GM21576 (cell line): ENCODE measurements around the gene DNAL1.

Experiments
- ATAC-seq: cut with Tn5 transposase; IDR thresholded peaks from one replicate; pipeline ENCODE4 v1.9.1; 2021; ENCODE audit warnings: mild to moderate bottlenecking, moderate library complexity; ENCODE audit not compliant: unreplicated experiment

Gene DNAL1

DNA sequence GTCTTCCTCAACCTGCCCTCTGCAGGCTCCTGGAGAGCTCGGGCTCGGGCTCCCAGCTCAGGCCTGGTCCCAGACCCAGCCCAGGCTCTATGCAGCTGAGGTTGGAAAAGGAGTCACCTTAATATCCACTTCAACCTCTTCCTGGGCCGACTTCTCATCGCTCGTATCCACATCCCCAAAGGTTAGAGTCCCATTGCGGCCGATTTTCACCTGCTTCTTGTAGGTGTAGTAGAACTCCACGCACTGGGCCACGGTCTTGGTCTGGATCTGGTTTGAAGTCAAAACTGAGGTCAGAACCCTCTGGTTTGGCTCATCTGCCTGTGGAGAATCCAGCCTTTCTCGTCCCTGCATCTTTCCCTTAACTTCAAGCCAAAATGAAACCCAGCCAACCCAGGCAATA is 77.8 kb downstream of the DNAL1 start:
- ATAC-seq: no peak

DNA sequence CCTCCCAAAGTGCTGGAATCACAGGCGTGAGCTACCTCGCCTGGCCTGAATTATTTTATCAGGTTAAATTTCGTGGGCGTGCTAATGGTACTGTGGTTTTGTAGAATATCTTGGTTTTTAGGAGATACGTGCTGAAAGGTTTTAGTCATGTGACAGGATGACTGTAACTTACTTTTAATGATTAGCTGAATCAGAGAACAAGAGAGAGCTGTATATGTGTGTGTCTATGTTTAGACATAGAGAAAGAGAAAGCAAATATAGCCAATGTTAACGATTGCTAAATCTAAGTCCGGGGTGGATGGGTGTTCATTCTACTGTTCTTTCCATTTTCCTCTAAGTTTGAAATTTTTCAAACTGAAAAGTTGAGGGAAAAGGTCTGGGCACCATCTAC is 78.6 kb downstream of the DNAL1 start:
- no peak for ATAC-seq

DNA sequence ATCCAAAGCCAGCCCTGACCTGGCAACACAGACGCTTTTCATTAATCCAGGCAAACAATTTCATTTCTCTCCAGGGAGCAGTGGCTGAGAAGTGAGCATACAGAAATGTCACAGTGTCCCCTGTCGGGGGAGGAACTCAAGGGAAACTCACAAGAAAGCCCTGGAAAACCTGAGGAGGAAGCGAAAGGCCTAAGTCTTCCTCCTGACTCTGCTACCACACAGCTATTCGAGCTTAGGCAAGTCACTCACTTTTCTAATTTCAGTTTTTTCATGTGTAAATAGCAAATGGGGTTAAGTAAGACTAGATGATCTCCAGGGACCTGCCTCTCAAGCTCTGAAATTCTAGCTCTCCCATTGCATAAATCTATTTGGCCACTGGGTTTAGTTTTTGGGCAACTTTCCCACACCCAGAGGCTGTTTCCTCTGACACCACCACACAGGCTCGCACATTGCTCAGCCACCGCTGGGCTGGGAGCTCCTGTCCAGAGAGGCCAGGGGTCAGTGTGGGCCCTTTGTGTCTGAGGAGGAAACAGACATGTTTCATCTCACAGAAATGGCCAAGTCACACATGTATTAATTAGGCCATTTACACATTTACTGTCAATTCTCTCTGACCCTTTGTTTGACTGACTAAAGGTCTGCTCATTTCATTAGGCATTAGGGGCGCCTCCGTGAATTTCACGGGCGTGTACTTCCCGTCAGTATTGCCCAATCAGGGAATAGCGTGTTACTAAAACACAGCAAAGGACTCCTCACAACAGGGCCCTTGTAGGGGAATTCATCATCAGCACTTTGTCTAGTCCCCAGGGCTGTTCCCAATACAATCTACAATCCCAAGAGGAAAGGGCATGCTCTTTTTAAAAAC is 79.2 kb downstream of the DNAL1 start:
- no peak for ATAC-seq

DNA sequence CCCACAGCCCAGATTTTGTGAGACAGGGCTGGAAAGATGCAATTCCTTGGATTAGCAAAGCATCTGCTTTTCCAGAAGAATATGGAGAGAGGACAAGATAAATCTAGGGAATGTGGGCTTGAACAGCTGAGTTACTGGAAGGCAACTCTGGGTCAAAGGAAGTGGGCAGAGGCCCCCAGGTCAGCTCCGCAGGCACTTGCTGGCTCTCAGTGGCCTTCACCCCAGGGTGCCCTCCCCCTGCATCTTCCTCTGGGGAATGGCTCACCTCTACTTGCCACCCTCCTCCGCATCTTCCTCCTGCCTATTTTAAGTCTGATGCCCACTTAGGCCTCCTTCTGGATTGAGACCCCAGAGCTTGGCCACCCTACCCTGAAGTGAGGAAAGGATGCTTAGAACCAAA is 79.9 kb downstream of the DNAL1 start:
- no peak for ATAC-seq

DNA sequence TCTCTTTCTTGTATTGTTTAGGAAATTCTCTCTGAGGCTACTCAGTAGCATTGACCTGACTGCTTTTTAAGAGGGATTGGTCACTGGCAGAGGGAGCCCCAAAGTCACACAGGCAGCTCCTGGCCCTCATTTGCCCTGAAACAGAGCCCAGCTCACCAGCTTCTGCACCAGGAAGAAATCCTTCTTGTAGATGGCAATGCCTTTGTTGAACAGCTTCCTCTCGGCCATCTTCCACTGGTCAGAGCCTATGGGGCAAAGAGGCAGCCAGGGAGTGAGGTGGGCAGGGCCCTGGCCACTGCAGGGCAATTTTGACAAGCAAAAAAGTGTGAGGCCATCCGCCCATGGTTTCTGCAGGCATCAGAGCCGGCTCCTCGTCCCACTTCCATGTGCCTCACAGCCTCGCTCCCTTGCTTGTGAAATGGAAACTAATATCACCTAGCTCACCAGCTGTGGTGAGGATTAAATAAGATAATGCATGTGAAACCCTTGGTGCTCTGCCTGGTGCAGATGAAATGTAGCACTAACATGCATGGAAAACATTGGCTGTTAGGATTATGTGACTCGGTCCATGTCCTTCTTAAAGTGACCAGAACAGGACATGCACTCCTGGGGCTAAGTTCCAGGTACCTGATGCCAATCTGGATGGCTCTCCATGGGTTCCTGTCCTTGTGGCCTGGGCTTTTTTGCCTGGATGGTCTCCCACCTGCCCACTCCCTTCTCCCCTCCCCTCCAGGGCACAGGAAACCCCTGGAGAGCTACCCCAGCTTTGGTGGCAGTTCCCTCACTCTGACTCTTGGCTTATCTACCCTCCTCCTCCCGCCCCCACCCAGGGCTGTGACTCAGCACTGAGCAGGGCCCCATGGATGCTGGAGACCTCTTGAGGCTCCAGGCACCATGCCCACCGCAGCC is 80.6 kb downstream of the DNAL1 start:
- ATAC-seq: no peak

DNA sequence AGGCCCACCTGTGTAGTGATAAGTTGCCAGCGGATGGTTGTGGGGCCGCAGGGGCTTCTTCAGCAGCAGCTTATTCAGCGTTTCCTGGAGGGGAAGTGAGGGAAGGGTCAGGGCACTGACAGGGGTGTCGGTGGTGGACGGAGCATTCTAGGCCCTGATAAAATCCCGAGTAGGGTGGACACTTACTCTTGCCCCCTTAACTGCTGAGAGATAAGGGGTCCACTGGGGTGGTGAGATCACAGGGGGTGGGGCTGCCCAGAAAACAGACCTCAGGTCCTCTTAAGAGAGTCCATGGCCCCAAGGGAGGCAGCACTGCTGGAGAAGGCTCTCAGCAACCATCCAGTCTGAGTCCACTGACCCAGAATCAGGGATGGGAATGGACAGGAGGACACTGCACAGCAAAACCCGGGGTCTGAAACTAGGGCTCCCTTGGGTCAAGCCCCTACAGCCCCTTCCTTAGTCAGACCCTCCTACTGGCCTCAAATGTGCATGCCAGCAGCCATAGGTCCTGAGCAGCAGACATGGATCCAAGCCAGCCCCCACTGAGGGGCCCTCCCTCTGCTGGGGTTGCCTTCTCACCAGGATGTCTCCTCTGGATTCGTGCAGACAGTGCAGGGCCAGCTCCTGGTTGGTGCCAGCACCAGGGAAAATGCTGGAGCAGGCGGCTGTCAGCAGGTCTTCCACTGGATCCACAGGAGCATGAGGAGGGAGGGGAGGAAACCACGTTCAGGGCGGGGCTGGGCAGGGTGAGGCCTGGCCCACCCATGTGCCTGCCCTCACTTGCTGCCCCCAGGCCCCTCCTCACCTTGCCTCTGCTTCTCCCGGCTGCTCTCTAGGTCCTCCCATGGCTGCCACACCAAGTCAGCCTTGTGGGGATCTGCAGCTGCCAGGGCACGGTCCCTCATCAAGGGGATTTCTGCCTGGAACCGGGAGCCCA is 81.5 kb downstream of the DNAL1 start:
- ATAC-seq: no peak

DNA sequence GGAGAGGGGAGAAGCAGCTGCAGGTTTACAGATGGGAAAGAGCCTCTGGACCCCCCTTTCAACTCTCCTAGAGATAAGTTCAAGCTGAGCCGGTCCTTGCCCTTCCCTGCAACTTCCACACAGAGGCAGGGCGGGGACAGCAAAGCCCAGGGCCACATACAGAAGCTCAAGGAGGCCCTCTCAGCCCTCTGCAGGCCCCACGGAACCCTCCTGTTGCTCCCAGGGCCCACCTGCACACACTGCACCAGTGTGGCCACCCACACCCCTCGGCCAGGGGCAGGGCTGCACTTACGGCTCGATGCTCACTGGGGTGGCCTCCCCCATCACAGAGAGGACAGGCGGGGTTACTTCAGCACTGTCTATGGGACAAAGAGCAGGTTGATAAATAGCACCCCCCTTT is 82.4 kb downstream of the DNAL1 start:
- no peak for ATAC-seq

DNA sequence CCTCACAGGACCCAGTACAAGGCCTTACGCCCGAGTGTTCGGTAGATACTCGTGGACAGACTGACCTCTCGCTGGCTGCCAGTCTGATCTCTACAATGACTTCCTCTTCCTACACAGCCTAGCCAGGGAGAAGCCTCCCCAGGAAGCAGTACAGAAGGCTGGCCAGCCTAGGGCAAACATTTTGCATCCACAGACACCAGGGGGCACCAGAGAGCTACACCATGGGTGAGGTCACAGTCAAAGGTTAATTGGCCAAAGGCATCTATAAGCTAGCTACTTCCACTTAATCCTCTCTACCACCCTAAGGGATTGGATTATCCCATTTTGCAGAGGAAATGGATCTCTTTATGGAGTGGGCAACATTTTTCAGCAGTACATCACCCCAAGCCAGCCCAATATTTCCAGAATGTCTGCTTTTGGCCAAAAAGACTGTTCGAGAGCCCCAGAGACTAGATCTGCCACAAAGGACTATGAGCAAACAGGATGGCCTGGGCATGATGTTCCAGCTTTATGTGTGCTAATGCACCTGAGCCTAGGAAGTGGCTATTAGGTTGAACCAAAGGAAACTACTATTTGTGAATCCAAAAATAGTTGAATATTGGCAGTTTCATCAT is 84.0 kb downstream of the DNAL1 start:
- no peak for ATAC-seq

DNA sequence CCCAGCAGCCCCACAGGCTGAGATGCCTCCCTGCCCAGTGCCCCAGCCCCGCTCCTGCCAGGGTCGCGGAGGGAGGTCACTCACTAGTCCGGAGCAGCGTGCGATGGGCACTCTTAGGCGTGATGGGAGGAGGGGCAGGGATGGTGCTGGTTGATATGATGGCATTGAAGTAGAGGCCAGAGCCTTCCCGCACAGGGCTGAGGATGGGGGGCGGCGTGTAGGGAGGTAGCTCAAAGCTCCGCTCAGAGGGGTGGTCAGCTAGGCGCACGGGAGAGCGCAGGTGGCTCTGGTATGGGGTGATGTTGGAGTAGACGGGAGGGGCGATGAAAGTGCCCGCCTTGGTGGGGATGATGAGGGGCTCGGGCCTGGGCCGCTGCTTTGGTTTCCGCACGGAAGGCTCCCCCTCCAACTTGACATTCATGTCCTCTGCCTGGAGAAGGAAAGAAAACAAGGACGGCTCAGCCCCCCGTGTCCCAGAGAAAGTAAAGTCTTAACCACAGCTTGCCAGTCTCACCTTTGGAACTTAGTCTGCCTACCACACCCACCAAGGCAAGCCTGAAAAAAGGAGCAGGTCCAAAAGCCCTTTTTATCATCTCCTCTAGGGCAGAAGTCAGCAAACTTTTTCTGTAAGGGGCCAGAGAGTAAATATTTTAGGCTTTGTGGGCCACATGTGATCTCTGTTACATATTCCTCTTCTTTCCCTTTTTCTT is 84.9 kb downstream of the DNAL1 start:
- ATAC-seq: no peak

DNA sequence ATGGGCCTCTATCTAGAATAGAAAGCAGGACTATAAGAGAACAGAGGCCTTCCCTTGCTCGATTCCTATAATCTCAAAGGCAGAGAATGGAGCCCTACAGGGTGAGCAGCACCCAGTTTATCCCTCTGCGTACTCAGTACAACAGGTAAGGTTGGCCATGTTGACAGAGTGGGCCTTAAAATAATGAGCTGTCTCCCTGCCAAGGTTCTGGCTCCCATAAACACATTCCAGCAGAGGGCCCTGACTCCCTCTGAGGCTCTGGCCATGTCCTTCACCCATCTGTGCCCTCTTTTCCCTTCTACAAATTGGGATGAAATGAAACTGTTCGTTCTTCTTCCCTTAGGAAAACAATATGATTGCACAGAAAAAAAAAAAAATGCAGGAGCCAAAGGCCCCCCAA is 86.3 kb downstream of the DNAL1 start:
- ATAC-seq: no peak

DNA sequence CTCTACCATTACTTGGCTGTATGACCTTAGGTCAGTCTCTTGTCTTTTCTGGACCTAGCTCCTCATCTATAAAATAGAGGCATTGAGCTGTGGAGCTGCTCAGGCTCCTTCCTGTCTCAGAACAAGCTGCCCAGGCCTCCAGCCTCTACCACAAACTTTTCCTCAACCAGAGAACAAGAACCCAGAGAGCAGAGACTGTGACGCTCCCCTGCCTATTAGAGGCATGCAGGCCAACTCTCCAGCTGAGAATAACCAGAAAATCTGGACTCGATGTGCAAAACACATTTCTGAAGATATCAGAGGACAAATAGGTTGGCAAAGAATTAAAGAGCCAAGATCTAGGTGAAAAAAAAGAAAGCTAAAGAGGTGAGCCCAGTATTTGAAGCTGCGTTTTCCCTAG is 87.2 kb downstream of the DNAL1 start:
- ATAC-seq: no peak

DNA sequence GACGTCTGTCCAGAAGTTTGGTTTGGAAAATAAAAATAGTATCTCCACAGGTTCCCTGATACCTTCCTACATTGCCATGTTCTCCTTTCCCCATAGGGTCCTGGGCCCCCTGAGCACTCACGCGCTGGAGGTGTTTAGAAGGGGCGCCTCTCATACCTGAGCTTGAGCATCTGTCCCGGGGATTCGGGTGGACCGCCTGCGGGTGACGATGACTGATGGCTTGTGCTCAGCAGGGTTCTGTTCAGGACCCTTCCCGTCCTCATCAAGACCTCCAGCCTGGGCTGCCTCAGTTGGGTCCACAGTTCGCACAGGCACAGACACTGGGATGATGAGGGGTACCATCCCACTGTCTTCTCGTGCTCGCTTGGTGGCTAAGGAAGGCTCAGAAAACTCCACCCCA is 92.1 kb downstream of the DNAL1 start:
- ATAC-seq: no peak

DNA sequence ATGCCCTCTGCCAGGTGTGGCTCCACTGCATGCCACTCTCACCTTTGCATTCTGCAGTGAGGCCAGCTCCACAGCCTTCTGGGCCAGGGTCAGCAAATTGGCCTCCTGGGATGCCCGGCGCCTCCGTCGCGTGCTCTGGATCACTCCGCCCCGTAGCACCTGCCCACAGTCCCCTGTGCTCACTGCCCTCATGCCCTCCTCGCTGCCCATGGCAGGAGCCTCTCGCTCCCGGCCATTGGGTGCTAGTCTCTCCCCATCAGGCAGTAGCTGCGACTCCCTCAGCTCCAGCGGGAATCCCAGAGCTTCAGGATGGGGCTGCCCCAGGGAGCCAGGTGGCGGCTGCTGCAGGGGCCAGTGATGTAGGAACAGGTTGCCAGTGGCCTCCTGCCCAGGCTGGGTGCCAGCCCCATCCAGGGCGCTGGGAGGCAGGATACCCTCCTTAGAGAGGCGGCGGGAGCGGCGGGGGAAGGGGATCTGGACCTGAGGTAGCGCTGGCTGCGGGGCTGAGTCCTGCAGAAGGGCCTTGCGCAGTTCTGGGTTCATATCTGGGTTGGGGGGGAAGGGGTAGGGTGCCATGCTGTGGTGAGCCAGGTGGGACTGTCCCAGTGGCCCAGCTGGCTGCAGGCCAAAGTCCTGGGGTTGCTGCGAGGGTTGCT is 93.9 kb downstream of the DNAL1 start:
- ATAC-seq: no peak

DNA sequence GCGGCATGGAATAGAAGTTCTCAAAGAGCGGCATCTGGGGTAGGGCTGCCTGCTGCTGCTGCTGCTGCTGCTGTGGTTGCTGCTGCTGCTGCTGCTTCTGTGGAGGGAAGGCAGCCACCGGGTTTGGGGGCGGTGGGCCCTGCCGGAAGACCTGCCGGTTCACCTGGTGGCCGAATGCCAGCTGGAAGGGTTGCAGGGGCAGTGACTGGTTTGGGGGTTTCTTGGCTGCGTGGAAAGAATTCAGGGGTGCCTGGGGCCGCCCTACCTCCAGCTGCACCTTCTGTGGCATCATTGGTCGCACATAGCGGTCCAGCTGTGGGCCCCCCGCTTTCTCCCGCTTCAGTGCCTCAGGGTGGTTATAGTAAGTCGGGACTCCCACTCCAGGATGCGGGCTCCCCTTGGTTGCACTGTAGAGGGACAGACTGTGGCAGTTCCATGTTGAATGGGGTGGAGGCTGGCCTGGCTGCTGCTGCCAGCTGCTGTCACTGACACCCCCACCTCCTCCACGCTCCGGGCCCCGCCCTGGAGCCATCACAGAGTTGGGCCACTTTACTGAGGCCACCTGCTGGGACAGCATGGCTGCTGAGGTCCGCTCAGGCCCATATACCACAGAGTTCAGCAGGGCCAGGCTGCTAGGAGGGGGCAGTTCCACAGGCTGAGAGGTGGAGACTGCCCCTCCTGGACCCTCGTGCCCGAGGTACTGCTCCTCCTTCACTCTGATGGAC is 94.5 kb downstream of the DNAL1 start:
- ATAC-seq: no peak

DNA sequence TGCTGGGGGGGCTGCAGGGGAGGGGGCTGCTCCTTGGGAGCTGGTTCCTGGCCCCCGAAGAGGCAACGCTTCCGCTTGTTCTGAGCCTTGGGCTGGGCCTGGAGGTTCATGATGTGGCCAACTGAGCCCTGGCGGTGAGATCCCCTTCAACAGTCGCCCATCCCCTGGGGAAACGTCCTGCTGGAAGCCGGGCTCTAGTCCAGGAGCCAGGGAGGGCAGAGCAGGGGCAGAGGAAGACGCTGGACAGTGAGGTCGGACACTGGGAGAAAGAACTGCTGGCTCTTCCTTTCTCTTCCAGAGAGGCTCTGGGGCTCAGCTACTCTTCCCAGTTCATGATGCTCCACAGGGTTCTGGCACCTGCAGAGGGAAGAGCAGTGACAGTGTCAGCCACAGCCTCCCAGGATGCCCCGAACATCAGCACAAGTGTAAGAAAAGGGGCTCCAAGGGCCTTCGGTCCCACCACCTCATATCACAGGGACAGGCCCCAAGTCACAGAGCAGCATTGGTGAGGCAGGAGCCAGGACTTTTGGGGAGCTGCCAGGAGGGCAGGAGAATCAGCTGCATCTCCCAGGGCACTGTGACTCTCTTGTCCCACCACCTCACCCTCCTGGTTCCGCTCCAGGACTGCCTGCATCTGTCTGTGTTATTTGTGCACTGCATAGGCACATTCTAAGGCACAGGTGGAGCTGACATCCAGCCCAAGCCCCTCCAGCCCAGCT is 95.3 kb downstream of the DNAL1 start:
- no peak for ATAC-seq

DNA sequence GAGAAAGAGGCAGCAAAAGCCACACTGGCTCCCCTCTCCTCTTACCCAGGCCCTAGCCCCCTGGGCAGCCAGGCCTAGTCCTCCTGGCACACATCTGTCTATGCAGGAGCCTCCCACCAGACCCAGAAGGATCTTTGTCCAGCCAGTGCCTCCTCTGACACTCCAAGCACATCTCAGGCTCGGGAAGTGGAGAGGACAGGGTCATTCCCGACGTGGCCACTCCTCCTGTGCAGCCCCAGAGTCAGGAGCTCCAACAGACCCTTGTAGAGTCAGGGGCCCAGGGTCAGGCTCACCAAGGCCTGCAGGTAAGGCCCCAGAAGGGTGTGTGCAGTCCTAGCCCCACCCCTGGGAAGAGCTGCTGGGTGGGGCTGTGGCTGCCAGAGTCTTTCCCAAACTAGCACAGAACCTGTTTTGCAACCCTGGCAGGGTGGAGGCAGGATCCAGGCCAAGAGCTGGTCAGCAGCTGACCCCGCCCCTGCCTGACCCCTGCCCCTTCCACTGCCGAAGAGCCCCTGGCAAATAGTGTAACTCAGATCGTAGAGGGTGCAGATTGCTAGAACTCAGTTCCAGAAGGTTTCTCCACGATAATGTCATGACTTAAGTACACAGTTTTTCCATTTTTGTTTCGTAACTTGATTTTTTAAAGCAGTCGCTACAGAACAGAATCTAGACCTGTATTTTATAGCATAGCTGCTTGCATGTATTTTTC is 96.0 kb downstream of the DNAL1 start:
- no peak for ATAC-seq

DNA sequence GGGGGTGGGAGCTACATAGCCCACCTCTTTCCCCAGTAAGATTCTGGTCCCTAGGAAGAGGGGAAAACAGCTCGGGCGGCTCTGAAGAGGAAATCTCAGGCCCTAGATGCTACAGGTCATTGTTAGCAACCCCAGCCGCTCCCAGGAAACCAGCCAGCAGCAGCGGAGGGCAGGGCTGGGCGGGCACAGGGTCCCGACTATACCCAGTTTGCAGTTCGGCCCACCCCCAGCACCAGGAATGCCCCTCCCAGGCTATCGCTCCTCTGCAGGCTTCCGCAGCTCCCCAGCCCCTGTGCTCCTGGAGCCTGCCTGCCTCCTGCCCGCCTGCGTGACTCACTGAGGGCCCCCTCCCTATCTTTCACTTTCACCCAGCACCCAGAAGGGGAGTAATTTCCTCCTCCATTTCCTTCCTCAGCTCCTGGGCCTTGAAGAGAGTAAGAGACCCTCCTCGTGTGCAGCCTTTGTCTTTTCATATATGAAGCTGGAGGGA is 96.6 kb downstream of the DNAL1 start:
- ATAC-seq: no peak
